Measurements from ENCODE around the gene ATXN7L3.

Gene ATXN7L3

GRCh38 chr17:44193326-44194084 is 6.2 kb downstream of the ATXN7L3 start:
- Histone ChIP-seq H3K79me2 (ENCODE audit: insufficient read depth, low read length) (0 out of 2 replicates have a peak, but pooled peaks cover 2% of the 10 kb centered on the region), H3K27me3 (ENCODE audit: insufficient read depth, low read length) (no peaks in the 10 kb centered on the region), H3K9ac (ENCODE audit: low read length) (no peak overlapping the region), H3K4me1 (ENCODE audit: insufficient read depth, low read length, severe bottlenecking) (peaks cover 15% of the 10 kb centered on the region), H3K9me3 (ENCODE audit: low read length) (no peaks in the 10 kb centered on the region), H4K20me1 (ENCODE audit: insufficient read depth, low read length) (no peaks in the 10 kb centered on the region), H3K27ac (ENCODE audit: low read depth, low read length, poor library complexity, severe bottlenecking) (no peak overlapping the region), H3K4me2 (ENCODE audit: low read length) (no peak overlapping the region), H3K4me3 (ENCODE audit: low read depth, low read length, poor library complexity, severe bottlenecking) (no peak overlapping the region), H3K9me2 (ENCODE audit: low read depth, low read length) (no peaks in the 10 kb centered on the region), H2AFZ (ENCODE audit: low read length) (no peak overlapping the region), H3F3A (ENCODE audit: insufficient read depth, low read length) (no peaks in the 10 kb centered on the region), H3K36me3 (ENCODE audit: insufficient read depth, low read length) (peaks cover 78% of the 10 kb centered on the region)
- TF ChIP-seq EZH2 (IDR thresholded peaks at IDR 0.05; ENCODE audit: borderline replicate concordance, low read length) (no peak), CTCF (IDR thresholded peaks at IDR 0.05; ENCODE audit: low read length) (no peak)

DNA sequence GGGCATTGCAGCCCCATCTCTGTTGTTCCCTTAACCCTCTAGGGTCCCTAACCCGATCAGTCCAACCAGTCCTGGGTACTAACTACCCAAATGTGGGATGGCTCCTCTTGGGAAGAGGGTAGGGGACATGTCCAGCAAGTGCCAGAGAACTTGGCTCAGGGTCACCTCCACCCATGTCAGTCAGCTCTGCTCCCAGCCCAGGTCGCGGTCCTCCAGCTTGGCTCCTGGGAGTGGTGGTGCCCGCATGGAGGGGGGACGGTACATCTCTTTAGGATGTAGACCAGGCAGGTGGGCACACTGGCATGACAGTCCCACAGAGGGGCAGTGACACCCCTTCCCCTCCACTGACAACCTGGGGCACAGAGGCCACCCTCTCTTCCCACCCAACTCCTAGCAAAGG is 6.9 kb downstream of the ATXN7L3 start:
- H3K4me1 ChIP-seq (ENCODE audit: insufficient read depth, low read length, severe bottlenecking): peaks cover 15% of the 10 kb centered on the region
- no peaks in the 10 kb centered on the region for H3F3A ChIP-seq (ENCODE audit: insufficient read depth, low read length)
- no peak overlapping the region for H2AFZ ChIP-seq (ENCODE audit: low read length)
- TF ChIP-seq EZH2 (IDR thresholded peaks at IDR 0.05; ENCODE audit: borderline replicate concordance, low read length): no peak
- no peak for TF ChIP-seq CTCF (IDR thresholded peaks at IDR 0.05; ENCODE audit: low read length)
- H3K4me3 ChIP-seq (ENCODE audit: low read depth, low read length, poor library complexity, severe bottlenecking): no peak overlapping the region
- H3K4me2 ChIP-seq (ENCODE audit: low read length): no peak overlapping the region
- no peak overlapping the region for H3K9ac ChIP-seq (ENCODE audit: low read length)
- H3K36me3 ChIP-seq (ENCODE audit: insufficient read depth, low read length): peaks cover 79% of the 10 kb centered on the region
- H4K20me1 ChIP-seq (ENCODE audit: insufficient read depth, low read length): no peaks in the 10 kb centered on the region
- no peaks in the 10 kb centered on the region for H3K9me3 ChIP-seq (ENCODE audit: low read length)
- H3K27ac ChIP-seq (ENCODE audit: low read depth, low read length, poor library complexity, severe bottlenecking): no peak overlapping the region
- 0 out of 2 replicates have a peak, but pooled peaks cover 3% of the 10 kb centered on the region for H3K79me2 ChIP-seq (ENCODE audit: insufficient read depth, low read length)
- H3K27me3 ChIP-seq (ENCODE audit: insufficient read depth, low read length): no peaks in the 10 kb centered on the region
- no peaks in the 10 kb centered on the region for H3K9me2 ChIP-seq (ENCODE audit: low read depth, low read length)

GRCh38 chr17:44191941-44192496 is 7.7 kb downstream of the ATXN7L3 start:
- Histone ChIP-seq H3K9me2 (ENCODE audit: low read depth, low read length) (no peaks in the 10 kb centered on the region), H3K36me3 (ENCODE audit: insufficient read depth, low read length) (peaks cover 72% of the 10 kb centered on the region)

More at GRCh38 chr17:44191941-44192496, 7.7 kb downstream of the ATXN7L3 start:
- Histone ChIP-seq H3K27ac (ENCODE audit: low read depth, low read length, poor library complexity, severe bottlenecking) (no peak overlapping the region), H3K27me3 (ENCODE audit: insufficient read depth, low read length) (no peaks in the 10 kb centered on the region), H4K20me1 (ENCODE audit: insufficient read depth, low read length) (no peaks in the 10 kb centered on the region), H3K4me1 (ENCODE audit: insufficient read depth, low read length, severe bottlenecking) (peaks cover 13% of the 10 kb centered on the region), H3K9me3 (ENCODE audit: low read length) (no peaks in the 10 kb centered on the region), H3F3A (ENCODE audit: insufficient read depth, low read length) (no peaks in the 10 kb centered on the region), H3K4me2 (ENCODE audit: low read length) (no peak overlapping the region), H3K9ac (ENCODE audit: low read length) (no peak overlapping the region), H3K4me3 (ENCODE audit: low read depth, low read length, poor library complexity, severe bottlenecking) (no peak overlapping the region), H2AFZ (ENCODE audit: low read length) (no peak overlapping the region), H3K79me2 (ENCODE audit: insufficient read depth, low read length) (0 out of 2 replicates have a peak, but pooled peaks cover 3% of the 10 kb centered on the region)
- TF ChIP-seq EZH2 (IDR thresholded peaks at IDR 0.05; ENCODE audit: borderline replicate concordance, low read length): no peak
- no peak for TF ChIP-seq CTCF (IDR thresholded peaks at IDR 0.05; ENCODE audit: low read length)
